GM21381 (cell line): ENCODE results near the gene WNT5A.

Experiments
- ATAC-seq: cut with Tn5 transposase; IDR thresholded peaks from one replicate; pipeline ENCODE4 v1.9.1; 2021; ENCODE audit warnings: mild to moderate bottlenecking, moderate library complexity; ENCODE audit not compliant: unreplicated experiment

Gene WNT5A

DNA sequence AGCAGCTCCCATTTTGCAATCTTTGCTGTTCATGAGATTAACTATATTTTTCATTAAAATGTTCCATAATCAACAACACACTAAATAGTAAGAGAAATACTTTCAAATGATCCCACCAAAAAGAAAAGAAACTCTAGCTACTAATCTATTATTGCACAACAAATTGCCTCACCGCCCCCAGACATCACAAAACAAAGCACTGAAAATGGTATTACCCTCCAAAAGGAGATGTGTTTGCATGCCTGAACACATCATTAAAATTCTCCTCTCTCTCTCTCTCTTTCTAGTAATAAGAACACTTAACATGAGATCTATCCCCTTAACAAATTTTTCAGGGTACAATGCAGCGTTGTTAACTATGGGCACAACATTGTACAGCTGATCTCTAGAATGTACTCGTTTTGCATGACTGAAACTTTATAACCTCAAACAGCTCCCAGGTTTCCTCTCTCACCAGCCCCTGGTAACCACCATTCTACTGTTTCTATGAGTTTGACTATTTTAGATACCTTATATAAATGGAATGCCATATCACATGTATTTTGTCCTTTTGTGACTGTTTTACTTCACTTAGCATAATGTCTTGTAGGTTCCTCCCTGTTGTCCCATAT is 33.1 kb downstream of the WNT5A start:
- ATAC-seq: no peak

DNA sequence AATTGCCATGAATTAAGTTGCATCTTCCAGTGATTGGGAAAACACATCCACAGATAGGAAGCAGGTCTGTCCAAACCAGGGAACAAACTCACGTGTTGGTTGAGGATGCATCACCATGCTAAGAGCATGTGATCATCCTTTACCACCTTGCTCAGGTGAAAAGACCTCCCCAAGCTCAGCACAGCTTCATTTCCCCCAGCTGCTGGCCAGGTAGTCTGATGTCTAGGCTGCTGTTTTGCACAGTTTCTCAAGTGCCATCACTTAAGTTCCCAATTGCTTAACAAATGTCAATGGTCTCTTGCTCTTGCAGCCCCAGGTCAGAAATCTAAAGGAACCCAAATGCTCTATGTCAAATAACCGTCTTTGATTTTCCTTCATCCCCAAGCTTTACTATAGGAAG is 34.2 kb downstream of the WNT5A start:
- no peak for ATAC-seq

DNA sequence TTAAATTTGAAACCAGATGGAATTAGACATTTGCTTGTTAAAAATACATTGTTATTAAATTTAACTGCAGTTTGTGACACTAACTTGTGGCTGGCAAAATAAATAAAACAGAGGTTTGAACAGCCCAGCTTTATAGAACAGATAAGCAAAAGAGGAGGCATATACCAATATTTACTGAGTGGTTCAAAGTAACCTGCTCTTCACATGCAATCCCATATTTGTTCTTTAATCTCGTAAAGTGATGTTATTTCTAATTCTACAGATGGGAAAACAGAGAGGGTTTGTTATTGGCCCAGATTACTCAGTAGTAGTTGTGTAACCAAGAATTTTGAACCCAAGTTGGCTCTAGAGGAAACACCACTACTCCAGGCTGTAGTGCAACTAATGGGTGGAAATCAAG is 37.6 kb downstream of the WNT5A start:
- no peak for ATAC-seq

DNA sequence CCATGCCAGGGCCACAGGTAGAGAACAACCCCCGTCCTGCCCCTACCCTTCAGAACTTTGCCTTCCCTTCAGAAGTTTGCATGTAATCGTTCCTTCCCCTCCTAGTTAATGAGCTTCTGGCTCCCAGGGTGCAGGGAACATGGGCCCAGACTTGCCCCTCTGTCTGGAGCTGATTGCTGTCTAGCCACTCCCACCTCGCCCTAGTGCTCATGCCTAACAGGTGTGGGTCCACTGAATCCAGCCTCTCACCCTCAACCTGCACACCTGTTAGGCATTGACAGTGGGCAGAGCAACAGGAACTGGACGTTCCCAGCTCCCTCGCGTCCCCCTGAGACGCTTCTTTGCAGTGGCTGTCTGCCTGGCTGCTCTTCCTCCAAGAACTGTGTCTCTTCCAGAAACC is 40.3 kb downstream of the WNT5A start:
- ATAC-seq: no peak

GRCh38 chr3:55445551-55445950 is 41.6 kb downstream of the WNT5A start:
- ATAC-seq: no peak

- no peak for ATAC-seq
These were observed 43.8 kb downstream of the WNT5A start for GRCh38 chr3:55443346-55443745.

- no peak for ATAC-seq
These were observed 44.2 kb downstream of the WNT5A start for GRCh38 chr3:55442861-55443260.

GRCh38 chr3:55441499-55441898 is 45.6 kb downstream of the WNT5A start:
- no peak for ATAC-seq

DNA sequence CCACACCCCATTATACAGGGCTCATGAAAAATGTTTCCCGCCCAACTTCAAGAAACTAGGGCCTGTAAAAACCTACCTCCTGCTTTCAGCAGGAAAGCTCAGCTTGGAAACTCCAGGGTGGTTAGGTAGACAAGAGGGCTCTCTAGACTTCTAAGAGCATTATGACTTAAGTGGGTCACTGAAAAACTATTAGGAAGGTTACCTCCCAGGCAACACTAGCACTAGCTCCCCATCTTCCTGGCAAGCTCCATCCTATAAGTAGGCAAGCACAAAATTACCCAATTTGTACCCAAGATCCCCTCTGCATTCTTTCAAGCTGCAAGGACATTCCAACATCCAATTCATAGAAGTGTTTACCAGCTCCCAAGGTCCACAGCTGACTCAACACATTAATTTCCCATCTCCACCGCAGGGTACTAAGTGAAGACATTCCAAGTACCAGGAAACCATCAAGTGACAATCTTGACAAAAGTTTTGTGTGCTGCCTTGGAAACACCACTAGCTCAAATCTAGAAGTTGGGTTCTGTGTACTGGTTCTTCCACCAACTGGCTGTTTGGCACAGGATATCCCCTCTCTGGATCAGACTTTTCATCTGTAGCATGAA is 46.9 kb downstream of the WNT5A start:
- ATAC-seq: no peak

DNA sequence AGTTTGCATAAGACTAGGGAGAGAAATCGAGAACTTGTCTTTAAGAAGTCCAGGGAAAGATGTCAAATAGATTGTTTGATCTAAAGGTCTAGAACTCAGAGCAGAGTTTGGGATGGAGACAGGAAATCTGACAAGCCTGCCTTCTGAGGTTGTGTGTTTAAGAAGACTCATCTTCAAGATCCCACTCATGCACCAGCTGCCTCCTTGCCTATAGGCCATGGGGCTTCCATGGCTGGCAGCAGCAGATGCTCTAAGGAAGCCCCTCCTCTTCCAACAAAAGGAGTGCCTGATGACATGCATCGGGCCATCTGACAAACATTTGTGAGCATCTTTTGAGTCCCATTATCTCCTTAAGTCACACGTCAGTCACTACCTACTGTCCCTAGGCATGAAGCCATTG is 47.4 kb downstream of the WNT5A start:
- no peak for ATAC-seq

- ATAC-seq: no peak
These were observed 50.5 kb downstream of the WNT5A start for GRCh38 chr3:55436644-55437043.

GRCh38 chr3:55435491-55435890 is 51.6 kb downstream of the WNT5A start:
- ATAC-seq: no peak

DNA sequence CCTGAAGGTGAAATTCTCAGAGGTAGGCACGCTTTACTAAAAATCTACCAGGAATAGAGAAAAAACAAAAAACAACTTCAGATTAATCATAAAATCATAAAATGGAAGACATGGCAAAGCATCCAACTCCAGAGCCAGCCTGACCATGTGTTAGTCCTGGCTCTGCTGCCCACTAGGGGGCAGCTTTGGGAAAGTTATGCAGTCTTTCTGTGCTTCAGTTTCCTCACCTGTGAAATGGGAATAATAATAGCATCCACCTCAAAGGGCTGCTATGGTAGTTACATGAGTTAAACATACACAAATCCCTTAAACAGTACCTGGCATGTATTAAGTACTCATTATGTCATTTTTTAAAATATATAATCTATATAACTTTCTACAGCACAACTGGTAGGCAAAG is 52.3 kb downstream of the WNT5A start:
- no peak for ATAC-seq

DNA sequence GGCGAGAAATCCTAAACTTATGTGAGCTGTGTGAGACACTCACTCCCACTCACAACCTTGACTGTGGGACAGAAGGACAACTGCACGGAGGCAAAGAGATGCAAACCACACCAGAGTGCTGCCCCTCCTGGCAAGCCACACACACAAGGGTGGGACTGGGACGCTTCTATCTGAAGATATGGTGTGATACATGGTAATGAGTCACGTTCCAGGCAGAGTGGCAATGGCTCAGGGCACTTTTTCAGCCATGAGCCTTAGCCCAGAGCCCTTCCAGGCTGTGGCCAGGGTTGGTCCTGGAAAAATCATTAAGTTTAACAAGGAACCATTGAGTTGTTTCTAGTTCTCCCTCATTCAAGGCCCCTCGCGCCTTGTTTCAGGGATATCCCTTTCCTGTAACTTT is 56.1 kb downstream of the WNT5A start:
- ATAC-seq: no peak

DNA sequence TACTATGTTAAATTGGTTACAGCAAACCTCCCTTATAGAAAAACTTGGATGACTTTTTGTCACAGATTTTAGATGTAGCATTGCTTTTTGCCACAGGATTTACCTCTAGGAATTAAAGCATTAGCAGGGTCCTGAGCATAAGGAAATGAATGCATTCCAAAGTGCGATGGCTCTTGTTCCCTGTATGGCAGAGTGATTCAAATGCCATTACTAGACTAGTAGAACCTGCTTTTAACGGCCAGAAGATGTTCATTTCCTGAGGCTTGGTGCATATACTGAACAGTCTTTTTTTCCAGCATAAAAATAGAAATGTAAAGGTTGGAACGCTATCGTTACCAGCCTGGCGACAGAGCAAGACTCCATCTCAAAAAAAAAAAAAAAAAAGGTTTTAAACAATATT is 59.4 kb downstream of the WNT5A start:
- no peak for ATAC-seq

GRCh38 chr3:55426486-55426885 is 60.6 kb downstream of the WNT5A start:
- no peak for ATAC-seq

- ATAC-seq: no peak
These were observed 63.3 kb downstream of the WNT5A start for GRCh38 chr3:55423782-55424181.

GRCh38 chr3:55417211-55417610 is 69.9 kb downstream of the WNT5A start:
- ATAC-seq: no peak

GRCh38 chr3:55416331-55416821 is 70.7 kb downstream of the WNT5A start:
- ATAC-seq: no peak
